Activated T-cell treated with anti-CD3 and anti-CD28 coated beads for 48 hours (primary cell): ENCODE data around the gene WFIKKN1.

ENCODE experiments used
- DNase-seq: peaks from one replicate; pipeline ENCODE4 v3.0.0-alpha.2; 2020; ENCODE audit warnings: low read depth

The WFIKKN1 gene

DNA sequence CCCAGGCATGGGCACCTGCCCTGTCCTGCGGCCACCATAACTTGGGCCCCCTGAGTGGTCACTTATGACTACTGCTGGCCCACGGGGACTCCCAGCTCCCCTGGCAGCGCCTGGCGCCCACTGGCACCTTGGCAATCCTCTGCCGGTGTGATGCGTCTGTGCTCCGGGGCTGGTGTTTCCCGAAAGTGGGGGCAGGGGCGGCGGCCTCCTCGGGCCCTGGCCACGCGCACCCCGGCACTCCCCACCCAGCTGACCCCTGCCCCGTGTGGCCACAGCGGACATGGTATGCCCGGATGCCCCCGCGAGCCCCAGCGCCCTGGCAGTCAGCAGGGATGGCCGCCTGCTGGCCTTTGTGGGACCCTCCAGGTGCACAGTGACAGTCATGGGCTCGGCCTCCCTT lies 26.7 kb downstream of the WFIKKN1 start:
- DNase-seq = no peak

GRCh38 chr16:658679-659571 lies 28.1 kb downstream of the WFIKKN1 start:
- no peak for DNase-seq

DNA sequence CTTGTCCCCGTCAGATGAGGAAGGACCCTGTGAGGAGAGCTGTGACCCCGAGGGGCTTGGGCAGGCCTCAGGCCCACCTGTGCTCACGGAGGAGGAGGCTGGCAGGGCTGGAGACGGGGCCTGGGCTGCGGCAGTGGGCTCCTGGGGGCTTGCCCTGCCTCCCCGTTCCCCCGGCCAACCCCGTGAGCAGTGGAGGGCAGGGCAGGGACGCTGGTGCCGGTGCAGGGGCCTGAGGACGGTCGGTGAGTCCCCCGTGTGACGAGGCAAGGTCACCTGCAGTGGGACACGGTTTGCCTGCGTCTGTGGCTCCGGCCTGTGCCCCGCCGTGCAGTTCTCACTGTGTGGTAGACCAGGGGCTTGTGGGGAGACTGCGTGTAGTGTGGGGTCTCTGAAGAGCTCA lies 28.8 kb downstream of the WFIKKN1 start:
- DNase-seq = no peak

DNA sequence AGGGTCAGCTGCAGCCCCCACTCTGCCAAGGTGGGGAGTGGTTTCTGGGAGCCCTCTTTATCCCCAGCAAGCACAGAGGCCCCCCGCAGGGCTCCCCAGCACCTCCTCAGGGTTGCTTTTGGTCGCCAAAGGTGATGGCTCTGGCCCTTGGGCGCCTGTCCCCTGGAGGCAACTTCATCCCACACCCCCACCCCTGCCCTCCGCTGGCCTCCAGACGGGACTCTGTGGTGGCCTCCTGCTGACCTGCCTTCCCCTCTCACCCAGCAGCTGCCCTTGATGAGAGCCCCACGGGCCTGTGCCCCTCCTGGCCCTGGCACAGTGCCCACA lies 29.3 kb downstream of the WFIKKN1 start:
- no peak for DNase-seq

DNA sequence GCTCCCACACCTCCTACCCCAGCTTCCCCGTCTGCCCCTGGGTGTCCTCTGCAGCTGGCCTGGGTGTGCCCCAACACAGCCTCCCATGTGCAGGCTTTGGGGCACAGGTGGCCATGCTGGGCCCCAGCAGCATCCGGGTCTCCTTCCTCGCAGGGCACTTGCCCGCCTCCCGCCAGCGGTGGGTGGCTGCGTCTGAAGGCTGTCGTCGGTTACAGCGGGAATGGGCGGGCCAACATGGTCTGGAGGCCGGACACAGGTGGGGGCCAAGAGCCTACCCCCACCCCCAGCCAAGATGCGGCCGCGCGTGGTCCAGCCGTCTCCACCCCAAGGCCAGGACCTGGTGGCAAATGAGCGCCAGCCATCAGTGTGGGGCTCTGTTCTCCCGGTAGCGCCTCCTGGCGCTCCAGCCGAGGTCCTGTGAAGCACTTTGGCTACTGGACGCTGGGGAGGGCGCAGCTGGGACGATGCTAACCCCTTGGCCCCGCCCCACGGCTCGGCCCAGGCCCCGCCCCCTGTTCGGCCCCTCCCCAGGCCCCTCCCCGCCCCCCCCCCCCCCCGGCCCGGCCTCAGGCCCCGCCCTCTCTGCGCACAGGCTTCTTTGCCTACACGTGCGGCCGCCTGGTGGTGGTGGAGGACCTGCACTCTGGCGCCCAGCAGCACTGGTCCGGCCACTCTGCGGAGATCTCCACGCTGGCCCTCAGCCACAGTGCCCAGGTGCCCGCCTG lies 29.8 kb downstream of the WFIKKN1 start:
- peak; percentile 57 for DNase-seq

- no peak for DNase-seq
Measured at GRCh38 chr16:661184-661821, 30.5 kb downstream of the WFIKKN1 start.

DNA sequence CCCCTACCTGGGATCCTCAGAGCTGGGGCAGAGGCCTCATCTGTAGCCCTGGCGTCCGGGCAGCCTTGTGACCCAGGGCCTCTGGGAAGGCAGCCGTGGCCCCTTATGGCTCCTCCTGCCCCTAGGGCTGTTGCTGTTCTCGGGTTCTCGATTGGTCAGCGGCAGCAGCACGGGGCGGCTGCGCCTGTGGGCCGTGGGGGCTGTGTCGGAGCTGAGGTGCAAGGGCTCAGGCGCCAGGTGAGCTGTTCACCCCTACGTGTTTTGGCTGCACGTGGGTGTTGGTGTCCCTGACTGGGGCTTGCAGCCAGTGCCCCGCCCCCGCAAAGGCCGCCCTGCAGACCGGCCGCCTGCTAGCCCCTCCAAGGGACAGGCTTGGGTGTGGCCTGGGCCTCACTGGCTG lies 31.3 kb downstream of the WFIKKN1 start:
- DNase-seq = no peak

DNA sequence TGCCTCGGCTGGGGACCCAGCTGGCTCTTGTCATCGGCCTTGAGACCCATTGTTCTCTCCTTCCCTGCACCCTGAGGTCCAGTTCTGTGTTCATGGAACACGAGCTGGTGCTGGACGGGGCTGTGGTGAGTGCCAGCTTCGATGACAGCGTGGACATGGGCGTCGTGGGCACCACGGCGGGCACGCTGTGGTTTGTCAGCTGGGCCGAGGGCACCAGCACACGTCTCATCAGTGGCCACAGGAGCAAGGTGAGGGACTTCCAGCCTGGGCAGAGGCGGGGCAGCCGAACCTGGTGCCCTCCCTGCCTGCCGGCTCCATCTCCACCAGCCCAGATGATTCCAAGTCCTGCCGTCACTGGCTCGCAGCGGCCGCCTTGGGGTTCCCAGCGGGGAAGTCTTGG lies 31.8 kb downstream of the WFIKKN1 start:
- no peak for DNase-seq

GRCh38 chr16:666572-666971 lies 35.8 kb downstream of the WFIKKN1 start:
- no peak for DNase-seq

- no peak for DNase-seq
Measured at GRCh38 chr16:667113-667779, 36.5 kb downstream of the WFIKKN1 start.

- peak; percentile 97 for DNase-seq
Measured at GRCh38 chr16:667780-668518, 37.2 kb downstream of the WFIKKN1 start, which contains the start of gene RHOT2. RHOT2 (plus strand) TSS chr16:668132; CDS start chr16:668200, 68 bp downstream.

GRCh38 chr16:668519-669171 lies 37.9 kb downstream of the WFIKKN1 start:
- no peak for DNase-seq

GRCh38 chr16:669666-670065 lies 38.9 kb downstream of the WFIKKN1 start:
- DNase-seq = no peak

DNA sequence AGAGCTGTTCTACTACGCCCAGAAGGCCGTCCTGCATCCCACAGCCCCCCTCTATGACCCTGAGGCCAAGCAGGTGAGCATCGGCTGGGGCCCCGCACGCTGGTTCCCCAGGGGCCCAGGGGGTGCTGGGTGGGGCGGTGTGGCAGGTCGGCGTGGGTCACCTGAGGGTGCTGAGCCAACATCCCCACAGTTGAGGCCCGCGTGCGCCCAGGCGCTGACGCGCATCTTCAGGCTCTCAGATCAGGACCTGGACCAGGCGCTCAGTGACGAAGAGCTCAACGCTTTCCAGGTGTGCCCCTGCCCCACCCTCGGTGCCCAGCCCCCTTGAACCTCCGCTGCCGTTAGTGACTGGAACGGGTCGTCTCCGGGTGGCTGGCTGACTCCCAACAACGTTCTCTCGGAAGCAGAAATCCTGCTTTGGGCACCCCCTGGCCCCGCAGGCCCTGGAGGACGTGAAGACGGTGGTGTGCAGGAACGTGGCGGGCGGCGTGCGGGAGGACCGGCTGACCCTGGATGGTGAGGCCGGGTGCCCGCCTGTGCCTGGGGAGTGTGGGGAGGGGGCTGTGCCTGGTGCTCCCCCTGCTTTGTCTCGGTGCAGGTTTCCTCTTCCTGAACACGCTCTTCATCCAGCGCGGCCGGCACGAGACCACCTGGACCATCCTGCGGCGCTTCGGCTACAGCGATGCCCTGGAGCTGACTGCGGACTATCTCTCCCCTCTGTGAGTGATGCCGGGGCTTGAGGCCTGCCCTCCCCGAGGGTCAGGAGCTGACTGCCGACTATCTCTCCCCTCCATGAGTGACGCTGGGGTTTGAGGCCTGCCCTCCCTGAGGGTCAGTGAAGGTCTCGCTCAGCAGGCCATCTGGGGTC lies 39.9 kb downstream of the WFIKKN1 start:
- DNase-seq = no peak

DNA sequence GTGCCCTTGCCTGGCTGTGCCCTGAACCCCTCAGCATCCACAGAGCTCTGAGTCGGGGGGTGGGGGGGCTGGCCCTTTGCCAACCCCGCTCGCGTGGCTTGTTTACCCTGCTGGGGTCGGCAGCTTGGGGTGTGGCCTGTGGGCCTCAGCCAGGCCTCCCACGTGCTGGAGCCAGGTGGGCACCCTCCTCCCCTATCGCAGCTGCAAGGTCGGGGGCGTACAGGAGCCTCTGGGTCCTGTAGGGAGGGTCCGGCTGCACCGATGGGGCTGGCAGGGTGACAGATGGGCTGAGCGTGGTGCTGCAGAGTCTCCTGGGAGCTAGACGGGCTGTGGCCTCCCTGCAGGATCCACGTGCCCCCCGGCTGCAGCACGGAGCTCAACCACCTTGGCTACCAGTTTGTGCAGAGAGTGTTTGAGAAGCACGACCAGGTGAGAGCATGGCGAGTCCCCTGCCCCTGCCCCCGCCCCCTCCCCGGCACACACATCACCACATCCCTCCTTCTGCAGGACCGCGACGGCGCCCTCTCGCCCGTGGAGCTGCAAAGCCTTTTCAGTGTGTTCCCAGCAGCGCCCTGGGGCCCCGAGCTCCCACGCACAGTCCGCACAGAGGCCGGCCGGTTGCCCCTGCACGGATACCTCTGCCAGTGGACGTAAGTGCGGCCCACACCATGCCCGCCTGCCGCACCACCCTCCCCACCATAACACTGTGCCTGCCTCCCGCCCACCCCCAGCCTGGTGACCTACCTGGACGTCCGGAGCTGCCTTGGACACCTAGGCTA lies 40.8 kb downstream of the WFIKKN1 start:
- no peak for DNase-seq

GRCh38 chr16:672371-672770 lies 41.6 kb downstream of the WFIKKN1 start:
- DNase-seq = no peak

GRCh38 chr16:672851-673250 lies 42.1 kb downstream of the WFIKKN1 start:
- DNase-seq = no peak

DNA sequence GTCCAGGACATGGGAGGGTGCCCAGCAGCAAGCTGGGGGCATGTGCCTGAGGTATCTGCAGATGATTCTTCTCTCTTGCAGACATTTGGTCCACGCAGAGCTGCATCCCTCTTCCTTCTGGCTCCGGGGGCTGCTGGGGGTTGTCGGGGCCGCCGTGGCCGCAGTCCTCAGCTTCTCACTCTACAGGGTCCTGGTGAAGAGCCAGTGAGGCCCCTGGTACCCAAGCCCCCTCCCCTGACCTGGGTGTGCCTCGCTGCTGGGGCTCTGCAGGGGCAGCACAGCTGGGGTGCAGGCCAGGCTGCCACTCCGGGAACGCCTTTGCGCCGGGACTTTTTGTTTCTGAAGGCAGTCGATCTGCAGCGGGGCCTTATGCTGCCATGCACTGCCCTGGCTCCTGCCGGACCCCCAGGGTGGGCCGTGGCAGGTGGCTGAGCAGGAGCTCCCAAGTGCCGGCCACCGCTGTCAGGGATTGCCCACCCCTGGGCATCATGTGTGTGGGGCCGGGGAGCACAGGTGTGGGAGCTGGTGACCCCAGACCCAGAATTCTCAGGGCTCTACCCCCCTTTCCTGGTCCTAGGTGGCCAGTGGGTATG lies 42.7 kb downstream of the WFIKKN1 start:
- no peak for DNase-seq
